ENCODE data around the gene DYSF. TPM values are rescaled to one million over a fixed set of nuclear protein-coding genes. Genes with fewer than 3 reads are reported as not detected.

DYSF gene
- polyA plus RNA-seq, 1 donor from 2014 or later, result 0.04 TPM

DNA sequence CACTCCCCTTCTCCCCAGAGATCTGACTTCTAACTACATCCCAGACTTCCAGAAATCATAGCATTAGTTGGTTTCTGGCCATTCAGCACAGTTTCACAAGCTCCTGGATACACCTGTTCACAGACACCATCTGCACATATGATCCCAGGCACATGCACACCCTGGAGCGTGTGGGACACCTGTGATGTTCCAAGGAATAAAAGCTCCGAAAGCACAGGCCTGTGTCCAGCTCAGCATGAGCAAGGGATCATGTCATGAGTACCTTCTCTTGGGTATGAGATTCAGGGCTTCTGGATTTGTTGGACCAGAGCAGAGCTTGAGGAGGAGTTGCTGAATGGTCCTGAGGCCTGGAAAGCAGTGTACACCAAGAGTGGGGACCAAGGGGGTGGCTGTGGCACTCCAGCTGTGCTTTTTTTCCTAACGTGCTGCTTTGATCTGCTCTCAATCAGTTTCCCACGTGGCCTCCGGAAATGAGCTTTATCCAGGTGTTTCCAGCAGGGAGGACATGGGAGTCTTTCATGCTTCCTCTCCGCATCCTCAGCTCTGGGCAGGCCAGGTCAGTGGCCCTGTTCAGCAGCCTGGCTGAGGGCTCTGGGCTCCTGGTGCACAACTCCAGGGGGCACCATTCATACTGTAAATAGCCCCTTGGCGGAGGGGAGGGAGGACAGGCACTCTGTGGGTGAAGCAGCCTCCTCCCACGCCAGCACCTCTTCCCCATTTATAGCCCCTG is 1.8 kb downstream of the DYSF start:
- Histone ChIP-seq H3F3A (ENCODE audit: insufficient read depth, low read length, poor library complexity, severe bottlenecking) (no peaks in the 10 kb centered on the region), H3K79me2 (replicated peaks; ENCODE audit: insufficient read depth, low read length) (no peaks in the 10 kb centered on the region), H3K27ac (ENCODE audit: low read length) (no peak overlapping the region), H3K9me3 (ENCODE audit: low read length) (no peaks in the 10 kb centered on the region), H3K27me3 (ENCODE audit: insufficient read depth, low read depth, low read length) (peaks cover 39% of the 10 kb centered on the region), H2AFZ (ENCODE audit: low read depth, low read length) (no peak overlapping the region), H3K4me3 (ENCODE audit: low read length) (no peak overlapping the region), H3K9ac (ENCODE audit: low read length) (no peak overlapping the region), H3K36me3 (ENCODE audit: insufficient read depth, low read length) (no peaks in the 10 kb centered on the region), H3K9me2 (ENCODE audit: insufficient read depth, low read length) (no peaks in the 10 kb centered on the region), H4K20me1 (ENCODE audit: insufficient read depth) (no peaks in the 10 kb centered on the region), H3K4me2 (ENCODE audit: low read length) (no peak overlapping the region)
- TF ChIP-seq TAF1 (IDR thresholded peaks at IDR 0.05; ENCODE audit: low read depth) (no peak), RAD21 (conservative IDR thresholded peaks at IDR 0.05) (no peak), EP300 (conservative IDR thresholded peaks at IDR 0.05; ENCODE audit: poor library complexity, severe bottlenecking) (no peak), EZH2 (IDR thresholded peaks at IDR 0.05; ENCODE audit: borderline replicate concordance, insufficient read depth, low read length, poor library complexity, severe bottlenecking) (no peak)
- TF ChIP-seq, protein P1, sequence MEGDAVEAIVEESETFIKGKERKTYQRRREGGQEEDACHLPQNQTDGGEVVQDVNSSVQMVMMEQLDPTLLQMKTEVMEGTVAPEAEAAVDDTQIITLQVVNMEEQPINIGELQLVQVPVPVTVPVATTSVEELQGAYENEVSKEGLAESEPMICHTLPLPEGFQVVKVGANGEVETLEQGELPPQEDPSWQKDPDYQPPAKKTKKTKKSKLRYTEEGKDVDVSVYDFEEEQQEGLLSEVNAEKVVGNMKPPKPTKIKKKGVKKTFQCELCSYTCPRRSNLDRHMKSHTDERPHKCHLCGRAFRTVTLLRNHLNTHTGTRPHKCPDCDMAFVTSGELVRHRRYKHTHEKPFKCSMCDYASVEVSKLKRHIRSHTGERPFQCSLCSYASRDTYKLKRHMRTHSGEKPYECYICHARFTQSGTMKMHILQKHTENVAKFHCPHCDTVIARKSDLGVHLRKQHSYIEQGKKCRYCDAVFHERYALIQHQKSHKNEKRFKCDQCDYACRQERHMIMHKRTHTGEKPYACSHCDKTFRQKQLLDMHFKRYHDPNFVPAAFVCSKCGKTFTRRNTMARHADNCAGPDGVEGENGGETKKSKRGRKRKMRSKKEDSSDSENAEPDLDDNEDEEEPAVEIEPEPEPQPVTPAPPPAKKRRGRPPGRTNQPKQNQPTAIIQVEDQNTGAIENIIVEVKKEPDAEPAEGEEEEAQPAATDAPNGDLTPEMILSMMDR (IDR thresholded peaks at IDR 0.05; ENCODE audit: poor library complexity, severe bottlenecking), result no peak

DNA sequence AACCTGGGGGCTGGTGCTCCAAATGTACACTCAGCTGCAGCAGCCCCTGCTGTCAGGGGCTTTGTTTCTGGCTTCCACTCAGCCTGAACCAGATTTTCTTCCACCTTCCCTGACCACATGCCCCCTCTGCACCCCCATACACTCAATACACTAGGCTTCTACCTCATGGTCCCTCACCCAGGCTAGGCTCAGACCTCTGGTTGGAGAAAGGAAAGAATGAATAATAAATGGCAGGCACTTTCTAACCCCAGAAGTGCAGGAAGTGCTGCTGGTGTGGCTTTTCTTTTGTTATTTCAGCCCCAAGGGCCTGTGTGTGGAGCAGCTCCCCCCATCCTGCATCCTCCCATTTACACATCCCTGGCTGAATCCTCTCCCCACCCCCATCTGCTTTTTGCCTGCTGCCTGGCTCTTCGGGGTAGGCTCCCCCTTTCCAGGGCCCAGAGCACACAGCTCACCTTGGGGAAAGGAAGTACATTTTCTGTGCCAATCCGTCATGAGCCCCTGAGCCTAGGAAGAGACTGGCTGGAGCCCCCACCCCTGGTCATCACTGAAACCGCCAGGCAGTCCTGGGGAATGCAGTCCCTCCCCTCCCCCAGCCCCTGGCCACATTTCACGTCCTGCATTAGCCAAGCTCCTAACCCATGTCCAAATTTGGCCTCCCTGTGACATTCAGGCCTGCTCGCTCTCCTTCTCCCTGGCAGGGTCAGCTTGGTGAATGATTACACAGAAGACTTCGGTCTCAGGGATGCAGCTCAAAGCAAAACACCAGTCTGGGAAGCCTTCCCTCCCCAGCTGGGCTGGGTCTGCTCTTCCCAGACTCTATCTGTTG is 2.6 kb downstream of the DYSF start:
- Histone ChIP-seq H2AFZ (ENCODE audit: low read depth, low read length) (no peak overlapping the region), H3K4me3 (ENCODE audit: low read length) (no peak overlapping the region), H3K79me2 (replicated peaks; ENCODE audit: insufficient read depth, low read length) (no peaks in the 10 kb centered on the region), H3K9me2 (ENCODE audit: insufficient read depth, low read length) (no peaks in the 10 kb centered on the region), H4K20me1 (ENCODE audit: insufficient read depth) (no peaks in the 10 kb centered on the region), H3K27ac (ENCODE audit: low read length) (no peak overlapping the region), H3K9ac (ENCODE audit: low read length) (no peak overlapping the region), H3K36me3 (ENCODE audit: insufficient read depth, low read length) (no peaks in the 10 kb centered on the region), H3K27me3 (ENCODE audit: insufficient read depth, low read depth, low read length) (peaks cover 39% of the 10 kb centered on the region), H3K4me2 (ENCODE audit: low read length) (no peak overlapping the region), H3F3A (ENCODE audit: insufficient read depth, low read length, poor library complexity, severe bottlenecking) (no peaks in the 10 kb centered on the region), H3K9me3 (ENCODE audit: low read length) (no peaks in the 10 kb centered on the region)
- TF ChIP-seq EZH2 (IDR thresholded peaks at IDR 0.05; ENCODE audit: borderline replicate concordance, insufficient read depth, low read length, poor library complexity, severe bottlenecking) (no peak), RAD21 (conservative IDR thresholded peaks at IDR 0.05) (no peak)

DNA sequence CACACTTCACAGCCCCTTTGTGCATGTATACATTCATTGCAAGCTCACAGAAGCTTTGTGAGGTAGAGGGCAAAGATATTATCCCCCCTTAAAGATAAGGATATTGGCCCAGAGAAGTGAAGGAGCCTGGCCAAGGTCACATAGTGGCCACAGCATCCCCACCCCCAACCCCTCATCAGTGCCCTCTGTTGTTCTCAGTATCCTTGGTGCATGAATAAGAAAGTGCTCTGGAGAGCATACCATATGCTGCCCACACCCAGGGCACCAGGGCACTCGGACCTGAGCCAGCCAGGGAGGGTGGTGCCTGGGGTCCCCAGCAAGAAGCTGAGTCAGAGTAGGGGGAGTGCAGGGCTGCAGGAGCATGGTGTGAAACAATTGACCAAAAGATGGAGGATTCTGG is 3.3 kb downstream of the DYSF start:
- Histone ChIP-seq H3K9me2 (ENCODE audit: insufficient read depth, low read length) (no peaks in the 10 kb centered on the region), H3K36me3 (ENCODE audit: insufficient read depth, low read length) (no peaks in the 10 kb centered on the region), H4K20me1 (ENCODE audit: insufficient read depth) (no peaks in the 10 kb centered on the region), H3K9ac (ENCODE audit: low read length) (no peak overlapping the region), H3K27me3 (ENCODE audit: insufficient read depth, low read depth, low read length) (peaks cover 39% of the 10 kb centered on the region), H3K79me2 (replicated peaks; ENCODE audit: insufficient read depth, low read length) (no peaks in the 10 kb centered on the region), H2AFZ (ENCODE audit: low read depth, low read length) (no peak overlapping the region), H3K4me2 (ENCODE audit: low read length) (no peak overlapping the region), H3F3A (ENCODE audit: insufficient read depth, low read length, poor library complexity, severe bottlenecking) (no peaks in the 10 kb centered on the region), H3K4me3 (ENCODE audit: low read length) (no peak overlapping the region), H3K9me3 (ENCODE audit: low read length) (no peaks in the 10 kb centered on the region), H3K27ac (ENCODE audit: low read length) (no peak overlapping the region)
- TF ChIP-seq MXI1 (conservative IDR thresholded peaks at IDR 0.05; ENCODE audit: poor library complexity, severe bottlenecking) (no peak), SMC3 (conservative IDR thresholded peaks at IDR 0.05; ENCODE audit: poor library complexity) (no peak), POLR2AphosphoS5 (IDR thresholded peaks at IDR 0.05) (no peak), EP300 (conservative IDR thresholded peaks at IDR 0.05; ENCODE audit: poor library complexity, severe bottlenecking) (no peak), RAD21 (conservative IDR thresholded peaks at IDR 0.05) (no peak), TAF1 (IDR thresholded peaks at IDR 0.05; ENCODE audit: low read depth) (no peak)
- TF ChIP-seq, protein P2, sequence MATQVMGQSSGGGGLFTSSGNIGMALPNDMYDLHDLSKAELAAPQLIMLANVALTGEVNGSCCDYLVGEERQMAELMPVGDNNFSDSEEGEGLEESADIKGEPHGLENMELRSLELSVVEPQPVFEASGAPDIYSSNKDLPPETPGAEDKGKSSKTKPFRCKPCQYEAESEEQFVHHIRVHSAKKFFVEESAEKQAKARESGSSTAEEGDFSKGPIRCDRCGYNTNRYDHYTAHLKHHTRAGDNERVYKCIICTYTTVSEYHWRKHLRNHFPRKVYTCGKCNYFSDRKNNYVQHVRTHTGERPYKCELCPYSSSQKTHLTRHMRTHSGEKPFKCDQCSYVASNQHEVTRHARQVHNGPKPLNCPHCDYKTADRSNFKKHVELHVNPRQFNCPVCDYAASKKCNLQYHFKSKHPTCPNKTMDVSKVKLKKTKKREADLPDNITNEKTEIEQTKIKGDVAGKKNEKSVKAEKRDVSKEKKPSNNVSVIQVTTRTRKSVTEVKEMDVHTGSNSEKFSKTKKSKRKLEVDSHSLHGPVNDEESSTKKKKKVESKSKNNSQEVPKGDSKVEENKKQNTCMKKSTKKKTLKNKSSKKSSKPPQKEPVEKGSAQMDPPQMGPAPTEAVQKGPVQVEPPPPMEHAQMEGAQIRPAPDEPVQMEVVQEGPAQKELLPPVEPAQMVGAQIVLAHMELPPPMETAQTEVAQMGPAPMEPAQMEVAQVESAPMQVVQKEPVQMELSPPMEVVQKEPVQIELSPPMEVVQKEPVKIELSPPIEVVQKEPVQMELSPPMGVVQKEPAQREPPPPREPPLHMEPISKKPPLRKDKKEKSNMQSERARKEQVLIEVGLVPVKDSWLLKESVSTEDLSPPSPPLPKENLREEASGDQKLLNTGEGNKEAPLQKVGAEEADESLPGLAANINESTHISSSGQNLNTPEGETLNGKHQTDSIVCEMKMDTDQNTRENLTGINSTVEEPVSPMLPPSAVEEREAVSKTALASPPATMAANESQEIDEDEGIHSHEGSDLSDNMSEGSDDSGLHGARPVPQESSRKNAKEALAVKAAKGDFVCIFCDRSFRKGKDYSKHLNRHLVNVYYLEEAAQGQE (IDR thresholded peaks at IDR 0.05; ENCODE audit: borderline replicate concordance), result no peak

Data from neural cell (in vitro differentiated cells).